Uterus (tissue), 4 donors: ENCODE measurements around the gene GOLGA3. TPM values are rescaled to one million over a fixed set of nuclear protein-coding genes. Genes with fewer than 3 reads are reported as not detected.

Source experiments
- DNase-seq, 2 donors: peaks; one replicate each; pipeline ENCODE4 v3.0.0-alpha.2; 2019 to 2020
- H3K27ac ChIP-seq, 2 donors: fragments of 200-600 bp; sonication (generic); 1 replicate in 1 of 2; 2 replicates in 1 of 2; pipeline ENCODE4 v1.5.1; 2016 to 2018
- H3K27me3 ChIP-seq, 2 donors: fragments of 200-600 bp; sonication (generic); one replicate each; pipeline ENCODE4 v1.5.1; 2018 to 2019; ENCODE audit warnings: control low read depth in 1 of 2
- H3K36me3 ChIP-seq, 2 donors: fragments of 200-600 bp; sonication (generic); one replicate each; pipeline ENCODE4 v1.5.1; 2019; ENCODE audit warnings: control low read depth in 1 of 2
- H3K4me1 ChIP-seq, 2 donors: fragments of 200-600 bp; sonication (generic); one replicate each; pipeline ENCODE4 v1.5.1; 2018 to 2019; ENCODE audit warnings: control low read depth in 1 of 2
- H3K4me3 ChIP-seq, 2 donors: fragments of 200-600 bp; sonication (generic); 1 replicate in 1 of 2; 2 replicates in 1 of 2; pipeline ENCODE4 v1.5.1; 2018 to 2019; ENCODE audit warnings: mild to moderate bottlenecking in 1 of 2
- H3K9me3 ChIP-seq, 2 donors: fragments of 200-600 bp; sonication (generic); one replicate each; pipeline ENCODE4 v1.5.1; 2019; ENCODE audit warnings: control low read depth in 1 of 2
- POLR2A ChIP-seq, 2 donors: fragments of 450-650 bp; IDR thresholded peaks; one replicate each; pipeline ENCODE4 v1.6.1; 2016; ENCODE audit warnings: antibody characterized with exemption in 2 of 2, mild to moderate bottlenecking in 1 of 2, moderate library complexity in 1 of 2
- intact Hi-C: fragments of 100-400 bp; cut with DNase I; formaldehyde crosslinking; loops from one replicate; pipeline ENCODE4 v1.15.1; 2023; ENCODE audit warnings: low total_unique reads
- total RNA-seq, 4 donors: library from RNA; depleted of rRNA in 3 of 4; stranded (reverse); fragments of >200 nt in 3 of 4; gene quantifications; one replicate each; pipeline versions ENCODE4 v1.1.0 to v1.2.4, GENCODE V29; 2014 to 2023
- TF ChIP-seq, protein P1 (sequence below), 4 experiments: fragments of 200-600 bp in 2 of 4; fragments of 450-650 bp in 2 of 4; sonication (generic) in 2 of 4; IDR thresholded peaks; one replicate each; pipeline ENCODE4 v1.5.1; 2016 to 2019; ENCODE audit warnings: antibody characterized with exemption in 4 of 4, mild to moderate bottlenecking in 2 of 4, moderate library complexity in 1 of 4
- donor health status: DM: yes; HTN: yes; CAD: no.

The GOLGA3 gene
- total RNA-seq, 4 donors from 2014 or later: 46.2 to 138 (median 90.1) TPM

GRCh38 chr12:132775502-132776229, 53.0 kb downstream of the GOLGA3 start:
- no peaks in the 10 kb centered on the region for H3K9me3 ChIP-seq
- no peak for DNase-seq
- TF ChIP-seq, protein P1, sequence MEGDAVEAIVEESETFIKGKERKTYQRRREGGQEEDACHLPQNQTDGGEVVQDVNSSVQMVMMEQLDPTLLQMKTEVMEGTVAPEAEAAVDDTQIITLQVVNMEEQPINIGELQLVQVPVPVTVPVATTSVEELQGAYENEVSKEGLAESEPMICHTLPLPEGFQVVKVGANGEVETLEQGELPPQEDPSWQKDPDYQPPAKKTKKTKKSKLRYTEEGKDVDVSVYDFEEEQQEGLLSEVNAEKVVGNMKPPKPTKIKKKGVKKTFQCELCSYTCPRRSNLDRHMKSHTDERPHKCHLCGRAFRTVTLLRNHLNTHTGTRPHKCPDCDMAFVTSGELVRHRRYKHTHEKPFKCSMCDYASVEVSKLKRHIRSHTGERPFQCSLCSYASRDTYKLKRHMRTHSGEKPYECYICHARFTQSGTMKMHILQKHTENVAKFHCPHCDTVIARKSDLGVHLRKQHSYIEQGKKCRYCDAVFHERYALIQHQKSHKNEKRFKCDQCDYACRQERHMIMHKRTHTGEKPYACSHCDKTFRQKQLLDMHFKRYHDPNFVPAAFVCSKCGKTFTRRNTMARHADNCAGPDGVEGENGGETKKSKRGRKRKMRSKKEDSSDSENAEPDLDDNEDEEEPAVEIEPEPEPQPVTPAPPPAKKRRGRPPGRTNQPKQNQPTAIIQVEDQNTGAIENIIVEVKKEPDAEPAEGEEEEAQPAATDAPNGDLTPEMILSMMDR (IDR thresholded peaks at IDR 0.05): no peak
- no peak for TF ChIP-seq POLR2A (IDR thresholded peaks at IDR 0.05)
- no peak overlapping the region for H3K27ac ChIP-seq
- intact Hi-C loops: no loop called here
- no peaks in the 10 kb centered on the region for H3K36me3 ChIP-seq
- H3K4me1 ChIP-seq: no peaks in the 10 kb centered on the region
- no peak overlapping the region for H3K4me3 ChIP-seq
- no peaks in the 10 kb centered on the region for H3K27me3 ChIP-seq

DNA sequence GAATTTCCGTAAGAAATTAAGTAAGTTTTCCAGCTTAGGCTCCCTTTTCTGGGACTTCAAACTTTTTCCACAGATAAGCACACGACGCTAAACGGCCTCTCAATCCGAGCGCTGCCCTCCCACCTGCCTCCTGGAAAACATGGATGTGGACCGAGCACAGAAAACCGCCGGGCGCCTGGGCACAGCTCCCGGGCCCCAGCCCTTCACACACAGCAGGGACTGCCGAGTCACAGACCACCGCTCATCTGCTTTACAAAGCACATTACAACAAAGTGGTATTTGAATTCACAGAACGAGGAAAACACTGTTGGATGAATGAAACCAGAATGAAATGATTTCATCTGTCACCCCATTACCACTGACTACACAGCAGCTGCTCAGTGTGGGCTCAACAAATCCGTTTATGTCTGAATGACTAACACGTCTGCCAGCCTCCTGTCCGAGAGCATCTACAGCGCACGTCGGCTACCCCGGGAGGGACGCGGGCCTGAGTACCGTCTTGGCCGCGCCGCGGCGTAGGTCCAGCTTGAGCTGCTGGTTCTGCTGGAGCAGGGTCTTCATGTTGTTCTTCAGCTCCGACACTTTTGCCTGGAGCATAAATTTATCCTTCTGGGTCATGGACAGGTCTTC, 53.9 kb downstream of the GOLGA3 start:
- Histone ChIP-seq H3K36me3 (no peaks in the 10 kb centered on the region), H3K27ac (no peak overlapping the region), H3K27me3 (no peaks in the 10 kb centered on the region), H3K9me3 (no peaks in the 10 kb centered on the region), H3K4me1 (no peaks in the 10 kb centered on the region), H3K4me3 (no peak overlapping the region)
- no peak for DNase-seq
- intact Hi-C loops: no loop called here
- no peak for TF ChIP-seq POLR2A (IDR thresholded peaks at IDR 0.05)
- TF ChIP-seq, protein P1 (IDR thresholded peaks at IDR 0.05): no peak

DNA sequence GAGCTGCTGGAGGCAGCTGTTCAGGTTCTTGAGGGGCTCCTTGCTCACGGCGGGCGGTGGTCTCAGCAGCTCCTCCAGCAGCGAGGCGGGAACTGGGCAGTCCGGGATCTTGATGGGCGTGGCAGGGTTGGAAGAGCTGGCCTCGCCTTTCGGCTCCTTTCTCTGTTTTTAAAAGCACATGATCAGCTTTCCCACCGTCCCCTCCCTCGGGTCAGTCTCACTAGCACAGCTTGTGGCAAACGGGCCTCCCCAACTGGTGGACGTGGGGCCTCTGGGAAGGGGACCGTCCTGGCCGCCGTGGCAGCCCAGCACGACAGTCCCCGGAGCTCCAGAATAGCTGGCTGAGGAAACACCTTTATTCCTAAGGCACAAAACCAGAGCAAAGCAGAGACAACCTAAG, 54.5 kb downstream of the GOLGA3 start:
- Histone ChIP-seq H3K27me3 (no peaks in the 10 kb centered on the region), H3K36me3 (no peaks in the 10 kb centered on the region), H3K9me3 (no peaks in the 10 kb centered on the region), H3K27ac (no peak overlapping the region), H3K4me1 (no peaks in the 10 kb centered on the region), H3K4me3 (no peak overlapping the region)
- DNase-seq: no peak
- intact Hi-C loops: no loop called here
- TF ChIP-seq, protein P1 (IDR thresholded peaks at IDR 0.05): no peak
- TF ChIP-seq POLR2A (IDR thresholded peaks at IDR 0.05): no peak

DNA sequence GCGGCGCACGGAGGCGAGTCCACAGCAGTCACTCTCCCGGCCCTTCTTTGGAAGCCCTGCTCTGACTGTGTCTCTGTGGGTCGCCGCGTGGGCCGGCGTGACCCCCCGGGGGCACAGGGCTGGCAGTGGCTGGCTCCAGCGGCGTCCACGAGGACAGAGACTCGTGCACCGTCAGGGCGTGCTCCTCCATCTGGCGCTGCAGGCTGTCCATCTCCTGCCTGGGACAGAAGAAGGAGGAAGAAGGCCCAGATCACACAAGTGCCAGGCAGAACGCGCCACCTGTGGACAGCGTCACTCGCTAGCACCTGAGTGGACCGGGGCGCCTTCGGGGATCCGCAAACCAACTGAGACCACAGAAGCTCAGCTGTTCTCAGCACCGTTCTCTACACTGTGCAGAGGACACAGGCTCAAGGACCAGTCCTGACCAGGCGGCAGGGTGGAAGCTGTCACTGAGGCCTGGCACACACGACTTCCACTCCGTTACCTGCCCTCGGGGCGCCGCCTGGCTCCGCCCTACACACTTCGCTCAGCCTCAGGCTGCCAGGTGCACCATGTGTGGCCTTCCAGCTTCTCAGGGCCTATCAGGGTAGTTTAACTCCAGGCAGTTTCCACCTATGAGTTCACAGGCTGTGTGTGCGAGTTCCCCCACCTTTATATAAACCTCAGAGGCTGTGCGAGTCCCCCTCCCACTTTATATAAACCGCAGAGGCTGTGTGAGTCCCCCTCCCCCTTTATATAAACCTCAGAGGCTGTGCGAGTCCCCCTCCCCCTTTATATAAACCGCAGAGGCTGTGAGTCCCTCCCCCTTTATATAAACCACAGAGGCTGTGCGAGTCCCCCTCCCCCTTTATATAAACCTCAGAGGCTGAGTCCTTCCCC, 55.4 kb downstream of the GOLGA3 start:
- TF ChIP-seq, protein P1 (IDR thresholded peaks at IDR 0.05): no peak
- TF ChIP-seq POLR2A (IDR thresholded peaks at IDR 0.05): no peak
- no peak for DNase-seq
- Histone ChIP-seq H3K4me1 (no peaks in the 10 kb centered on the region), H3K27me3 (no peaks in the 10 kb centered on the region), H3K36me3 (no peaks in the 10 kb centered on the region), H3K27ac (no peak overlapping the region), H3K4me3 (no peak overlapping the region), H3K9me3 (no peaks in the 10 kb centered on the region)
- intact Hi-C loops: no loop called here
